ENCODE results near the gene LRRTM1. TPM values are rescaled to one million over a fixed set of nuclear protein-coding genes. Genes with fewer than 3 reads are reported as not detected.

The LRRTM1 gene, protein sequence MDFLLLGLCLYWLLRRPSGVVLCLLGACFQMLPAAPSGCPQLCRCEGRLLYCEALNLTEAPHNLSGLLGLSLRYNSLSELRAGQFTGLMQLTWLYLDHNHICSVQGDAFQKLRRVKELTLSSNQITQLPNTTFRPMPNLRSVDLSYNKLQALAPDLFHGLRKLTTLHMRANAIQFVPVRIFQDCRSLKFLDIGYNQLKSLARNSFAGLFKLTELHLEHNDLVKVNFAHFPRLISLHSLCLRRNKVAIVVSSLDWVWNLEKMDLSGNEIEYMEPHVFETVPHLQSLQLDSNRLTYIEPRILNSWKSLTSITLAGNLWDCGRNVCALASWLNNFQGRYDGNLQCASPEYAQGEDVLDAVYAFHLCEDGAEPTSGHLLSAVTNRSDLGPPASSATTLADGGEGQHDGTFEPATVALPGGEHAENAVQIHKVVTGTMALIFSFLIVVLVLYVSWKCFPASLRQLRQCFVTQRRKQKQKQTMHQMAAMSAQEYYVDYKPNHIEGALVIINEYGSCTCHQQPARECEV
- total RNA-seq (2014; rRNA removed; shearing (Covaris generic); ENCODE audit: low replicate concordance) = not detected in 2 replicates

DNA sequence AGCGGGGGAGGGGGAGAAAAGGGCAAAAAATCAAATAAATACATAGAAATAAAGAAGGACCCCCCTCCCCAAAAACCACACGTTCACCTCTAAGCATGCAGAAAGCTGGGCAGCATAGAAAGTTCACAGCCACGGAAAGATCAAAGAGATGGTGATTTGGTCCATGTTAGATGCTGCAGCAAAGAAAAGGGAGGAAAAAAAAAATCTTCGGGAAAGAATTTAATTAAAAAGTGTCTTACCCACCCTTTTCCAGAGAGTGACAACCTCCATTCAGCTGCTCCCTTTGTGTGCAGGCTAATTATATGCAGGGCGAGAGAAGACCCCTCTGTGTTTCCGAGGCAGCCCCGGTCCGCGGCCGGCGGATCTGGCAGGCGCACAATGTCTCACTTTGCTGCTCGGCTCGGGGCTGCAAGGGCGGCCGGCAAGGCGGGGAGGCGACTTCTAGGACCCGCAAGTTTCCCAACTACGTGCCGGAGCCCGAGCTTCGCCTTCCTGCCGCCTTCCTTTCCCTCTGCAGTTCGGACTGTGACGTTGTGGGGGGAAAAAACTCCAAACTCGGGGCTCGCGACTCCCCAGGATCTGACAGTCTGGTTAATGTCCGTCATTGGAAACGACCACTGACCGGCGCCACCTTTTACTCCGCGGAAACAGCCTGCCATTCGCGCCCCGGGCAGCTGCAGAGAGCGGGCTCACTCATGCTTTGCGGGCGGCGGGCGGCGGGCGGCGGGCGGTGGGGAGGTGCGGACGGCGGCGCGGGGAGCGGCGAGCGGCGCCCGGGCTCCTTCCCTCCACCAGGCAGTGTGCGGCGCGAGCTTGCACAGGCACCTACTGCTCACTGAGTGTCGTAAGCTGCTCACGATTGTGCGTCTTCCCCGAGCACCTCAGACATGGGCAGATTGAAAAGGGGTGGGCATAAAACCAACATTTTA is at the start of gene LRRTM1:
LRRTM1 (minus strand) TSS at position 844 of the 929 bp plus-strand sequence. CDS start 933 bp downstream, outside the sequence.
- DNase-seq = peak; percentile 16
- Histone ChIP-seq H3K4me3 (no peak within 1 kb of the TSS), H3K9me3 (no peaks in the 10 kb centered on the region), H3K36me3 (no peaks in the 10 kb centered on the region), H3K27me3 (peaks cover 30% of the 10 kb centered on the region)

DNA sequence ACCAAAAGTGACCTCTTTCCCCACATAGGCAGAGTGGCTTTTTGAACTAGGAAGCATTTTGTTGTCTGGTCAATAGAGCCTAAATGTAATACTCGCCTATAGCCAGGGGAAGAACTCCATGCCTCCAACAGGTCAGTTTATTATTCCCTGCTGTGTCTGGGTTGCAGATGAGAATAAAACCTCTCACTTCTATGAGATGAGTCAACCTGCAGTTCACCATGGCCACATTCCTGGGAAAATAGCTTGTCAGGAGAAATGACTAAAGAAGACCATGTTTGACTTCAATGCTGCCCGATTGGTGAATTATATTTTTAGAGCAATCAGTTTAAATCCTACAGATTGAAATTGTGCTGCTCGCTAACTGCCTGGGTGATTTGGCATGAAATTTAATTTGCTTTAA is 46.7 kb upstream of the LRRTM1 start:
- Histone ChIP-seq H3K27me3 (no peaks in the 10 kb centered on the region), H3K9me3 (no peaks in the 10 kb centered on the region), H3K4me3 (no peak overlapping the region), H3K36me3 (no peaks in the 10 kb centered on the region)
- DNase-seq = no peak

DNA sequence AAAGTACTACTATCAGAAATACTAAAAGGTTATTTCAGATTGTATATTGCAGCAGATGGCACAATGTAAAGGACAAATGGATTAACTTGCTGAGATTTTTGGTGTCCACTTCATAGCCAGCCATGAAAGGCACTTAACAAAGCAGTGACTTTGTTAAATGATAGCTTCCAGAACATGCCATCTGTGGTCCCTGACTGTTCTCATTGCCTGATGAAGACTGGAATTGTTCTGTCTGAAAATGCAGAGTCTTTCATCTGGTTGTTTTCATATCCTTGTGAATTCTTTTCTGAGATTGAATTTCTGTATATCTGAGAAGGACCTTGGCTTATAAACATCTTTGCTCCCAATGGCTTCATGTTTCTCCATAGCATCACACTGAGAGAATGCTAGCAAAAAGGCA is 44.4 kb upstream of the LRRTM1 start:
- H3K9me3 ChIP-seq = no peaks in the 10 kb centered on the region
- H3K4me3 ChIP-seq = no peak overlapping the region
- H3K27me3 ChIP-seq = no peaks in the 10 kb centered on the region

DNA sequence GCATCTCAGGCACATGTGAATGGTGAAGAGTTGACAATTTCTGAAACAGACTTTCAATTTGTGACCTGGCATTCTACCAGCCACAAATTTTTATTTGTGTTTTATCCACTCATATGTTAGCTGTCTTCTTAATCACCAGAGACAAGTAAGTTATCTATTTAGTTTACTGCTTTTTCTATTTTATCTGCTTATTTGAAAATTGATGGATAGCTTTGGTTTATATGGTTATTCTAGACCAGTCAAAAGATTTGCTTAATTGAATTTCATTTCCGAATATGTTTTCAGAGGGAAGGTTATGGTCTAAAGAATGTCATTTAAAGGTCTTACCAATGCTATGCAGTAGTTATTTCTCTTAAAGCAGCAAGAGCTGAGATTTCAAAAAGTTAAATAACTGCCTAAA is 43.5 kb upstream of the LRRTM1 start:
- Histone ChIP-seq H3K27me3 (no peaks in the 10 kb centered on the region), H3K9me3 (no peaks in the 10 kb centered on the region), H3K4me3 (no peak overlapping the region), H3K36me3 (no peaks in the 10 kb centered on the region)
- no peak for DNase-seq

More for the DNA sequence above, 44.4 kb upstream of the LRRTM1 start:
- no peaks in the 10 kb centered on the region for H3K36me3 ChIP-seq
- no peak for DNase-seq

DNA sequence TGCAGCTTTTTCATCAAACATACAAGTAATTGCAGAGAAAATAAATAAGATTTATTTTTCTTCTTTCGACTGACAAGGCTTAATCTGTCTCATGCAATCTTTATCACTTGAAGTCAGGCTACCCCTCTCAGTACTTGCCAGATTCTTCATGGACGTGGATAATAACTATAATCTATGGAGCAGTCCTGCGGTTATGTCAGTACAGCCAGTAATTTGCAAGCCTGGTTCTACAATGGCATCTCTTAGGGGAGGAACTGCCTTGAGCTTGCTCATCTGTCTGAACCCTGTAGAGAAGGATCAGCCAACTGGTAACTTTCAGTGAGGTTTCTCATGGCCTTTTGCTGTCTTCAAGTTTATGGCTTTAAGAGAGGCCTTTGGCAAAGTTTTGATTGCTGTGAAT is 35.5 kb upstream of the LRRTM1 start:
- Histone ChIP-seq H3K36me3 (no peaks in the 10 kb centered on the region), H3K4me3 (no peak overlapping the region), H3K9me3 (no peaks in the 10 kb centered on the region), H3K27me3 (no peaks in the 10 kb centered on the region)
- no peak for DNase-seq

DNA sequence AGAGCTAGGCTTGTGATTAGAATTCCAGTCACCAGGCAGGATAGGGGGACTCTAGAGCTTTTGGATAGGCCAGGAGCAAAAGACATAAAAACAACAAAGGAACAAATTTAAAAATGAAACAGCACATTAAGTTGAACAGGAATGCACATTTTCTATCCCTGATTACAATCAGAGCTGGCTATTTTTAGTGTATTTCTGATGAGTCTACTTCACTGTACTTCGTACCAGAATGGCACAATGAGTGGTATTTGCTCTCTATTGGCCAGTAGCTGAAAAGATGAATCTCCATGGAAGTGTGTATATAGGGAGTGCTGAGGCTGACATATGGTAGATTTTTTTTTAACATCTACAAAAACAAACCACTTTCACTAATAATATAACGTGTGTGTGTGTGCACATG is 34.2 kb upstream of the LRRTM1 start:
- no peaks in the 10 kb centered on the region for H3K27me3 ChIP-seq
- no peak overlapping the region for H3K4me3 ChIP-seq
- no peak for DNase-seq
- H3K36me3 ChIP-seq = no peaks in the 10 kb centered on the region
- H3K9me3 ChIP-seq = no peaks in the 10 kb centered on the region

DNA sequence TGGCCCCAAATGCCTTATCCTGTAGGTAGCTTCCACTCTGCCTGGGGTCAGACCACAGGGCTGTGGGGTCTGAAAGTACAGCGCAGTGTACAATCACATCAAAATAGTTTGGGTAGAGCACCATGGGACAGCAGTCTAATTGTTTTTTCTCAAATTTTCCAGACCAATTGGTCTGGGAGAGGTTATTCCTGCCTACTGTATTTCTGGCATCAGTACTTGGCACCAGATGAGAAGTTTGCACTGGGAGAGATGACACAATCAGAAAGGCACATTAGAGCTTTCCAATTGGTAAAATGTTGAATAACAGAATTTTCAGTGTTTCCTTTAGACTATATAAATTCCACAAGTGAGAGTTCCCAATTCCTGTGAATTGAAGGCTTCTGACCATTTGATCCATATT is 30.9 kb upstream of the LRRTM1 start:
- Histone ChIP-seq H3K9me3 (no peaks in the 10 kb centered on the region), H3K27me3 (no peaks in the 10 kb centered on the region), H3K36me3 (no peaks in the 10 kb centered on the region), H3K4me3 (no peak overlapping the region)
- DNase-seq = no peak

DNA sequence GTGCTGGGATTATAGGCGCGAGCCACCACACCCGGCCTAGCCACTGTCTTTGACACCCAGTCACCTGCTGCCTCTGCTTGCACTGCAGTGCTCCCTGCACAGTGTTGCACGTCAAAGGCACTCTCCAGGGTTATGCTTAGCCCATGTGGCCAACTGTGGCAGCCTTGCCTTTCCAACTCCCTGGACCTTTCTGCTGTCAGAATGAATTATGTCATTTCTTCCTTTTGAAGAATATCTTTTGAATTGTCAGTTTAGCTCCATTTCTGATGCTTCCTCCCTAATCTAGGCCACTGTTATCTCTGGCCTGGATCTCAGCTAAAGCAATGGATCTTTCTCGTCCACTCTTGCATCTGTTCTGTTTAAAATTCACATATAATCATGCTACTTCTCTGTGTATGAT is 29.3 kb upstream of the LRRTM1 start:
- no peaks in the 10 kb centered on the region for H3K9me3 ChIP-seq
- H3K36me3 ChIP-seq = no peaks in the 10 kb centered on the region
- H3K27me3 ChIP-seq = no peaks in the 10 kb centered on the region
- no peak overlapping the region for H3K4me3 ChIP-seq
- no peak for DNase-seq

DNA sequence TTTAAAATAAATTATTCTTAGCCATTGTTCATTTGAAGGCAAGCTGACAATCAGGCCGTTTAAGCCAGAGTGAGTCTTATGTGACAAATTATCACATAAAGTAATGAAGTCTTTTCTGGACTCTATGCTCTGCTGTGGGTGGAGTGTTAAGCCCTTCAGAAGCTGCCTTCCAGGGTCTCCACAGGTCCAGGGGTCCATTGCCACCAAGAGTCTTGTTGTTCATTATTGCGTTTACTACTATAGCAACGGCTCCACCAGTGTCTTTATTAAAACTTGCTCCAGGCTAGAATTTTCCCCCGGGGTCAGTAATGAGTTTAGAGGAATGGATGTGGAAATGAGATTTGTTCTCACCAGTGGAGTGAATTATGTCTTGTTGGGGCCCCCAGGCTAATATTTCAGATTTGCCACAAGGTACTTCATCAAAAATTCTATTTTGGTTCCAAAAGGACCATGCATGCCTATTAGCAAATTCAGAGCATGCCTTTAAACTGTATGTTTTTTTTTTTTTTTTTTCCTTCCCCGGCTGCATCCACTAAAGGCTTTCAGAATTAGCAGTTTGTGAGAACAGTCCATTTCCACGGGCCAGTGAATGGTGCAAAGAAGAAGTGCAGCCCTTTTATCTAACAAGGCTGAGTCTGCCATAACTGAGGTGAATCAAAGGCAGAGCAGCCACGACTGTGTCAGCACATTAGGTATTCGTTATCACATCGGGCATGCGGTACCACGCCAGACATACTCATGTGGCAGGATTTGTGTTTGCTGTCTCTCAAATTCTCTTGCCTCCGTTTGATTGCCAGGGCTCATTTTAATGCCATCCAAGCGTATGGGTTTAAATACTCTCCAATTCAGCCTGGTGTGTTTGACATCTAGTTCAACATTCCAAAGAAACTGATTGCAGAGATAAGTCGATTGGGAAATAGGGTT is 26.2 kb upstream of the LRRTM1 start:
- H3K9me3 ChIP-seq = no peaks in the 10 kb centered on the region
- H3K27me3 ChIP-seq = no peaks in the 10 kb centered on the region
- no peaks in the 10 kb centered on the region for H3K36me3 ChIP-seq
- H3K4me3 ChIP-seq = no peak overlapping the region
- no peak for DNase-seq

DNA sequence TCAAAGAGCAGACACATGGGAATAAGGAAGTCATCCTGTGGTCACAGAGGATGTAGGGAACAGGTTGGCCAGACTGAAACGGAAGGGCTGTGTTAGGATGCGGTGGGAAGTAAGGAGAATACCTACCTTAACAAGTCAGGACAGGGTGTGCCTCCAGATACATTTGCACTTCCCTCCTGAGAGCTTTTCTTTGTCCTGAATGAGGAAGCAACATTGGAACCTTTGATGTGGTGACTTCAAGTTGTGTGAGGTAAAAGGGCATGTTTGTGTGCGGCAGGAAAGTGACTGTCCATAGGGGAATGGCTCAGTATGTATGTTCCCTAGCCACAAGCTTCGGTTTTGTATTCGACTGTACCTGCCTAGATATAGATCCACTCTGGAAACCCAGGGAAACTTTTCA is 24.9 kb upstream of the LRRTM1 start:
- DNase-seq = no peak
- H3K36me3 ChIP-seq = no peaks in the 10 kb centered on the region
- no peak overlapping the region for H3K4me3 ChIP-seq
- no peaks in the 10 kb centered on the region for H3K9me3 ChIP-seq
- no peaks in the 10 kb centered on the region for H3K27me3 ChIP-seq

DNA sequence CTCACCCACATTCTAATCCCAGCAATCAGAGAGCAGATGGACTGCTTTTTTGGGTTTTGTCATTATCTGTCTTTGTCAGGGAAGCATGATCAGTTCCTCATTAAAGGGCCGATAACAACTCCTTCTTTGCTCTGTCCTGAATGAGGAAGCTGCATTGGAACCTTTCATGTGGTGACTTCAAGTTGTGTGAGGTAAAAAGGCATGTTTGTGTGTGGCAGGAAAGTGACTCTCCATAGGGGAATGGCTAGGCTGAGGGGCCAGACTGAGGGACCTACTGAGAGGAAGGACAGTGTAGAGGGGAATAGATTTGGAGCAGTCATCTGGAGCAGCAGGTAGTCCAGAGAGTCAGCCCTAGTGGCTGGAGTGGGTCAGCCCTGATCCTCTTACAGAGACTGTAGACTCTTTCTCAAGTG is 23.6 kb upstream of the LRRTM1 start:
- H3K4me3 ChIP-seq = no peak overlapping the region
- no peaks in the 10 kb centered on the region for H3K36me3 ChIP-seq
- no peaks in the 10 kb centered on the region for H3K9me3 ChIP-seq
- no peak for DNase-seq
- peaks cover 9% of the 10 kb centered on the region for H3K27me3 ChIP-seq

DNA sequence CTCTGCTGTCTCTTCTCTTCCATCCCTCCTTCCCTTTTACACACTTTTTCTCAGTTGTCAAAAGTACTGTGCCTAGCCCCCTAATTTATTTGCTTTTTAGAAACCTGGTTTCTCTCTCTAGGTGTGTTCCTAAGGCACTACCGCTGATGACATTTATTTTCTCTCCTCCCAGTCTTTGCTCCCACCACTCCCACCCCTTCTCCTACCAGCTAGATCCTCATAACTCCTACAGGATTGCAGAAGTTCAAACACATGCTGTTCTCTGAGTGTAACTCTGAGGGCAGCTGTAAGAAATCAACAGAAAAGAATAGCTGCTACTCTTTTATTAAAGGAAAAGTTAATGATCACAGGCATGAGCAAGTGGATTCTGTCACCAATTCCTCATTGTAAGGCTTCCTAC is 22.3 kb upstream of the LRRTM1 start:
- no peaks in the 10 kb centered on the region for H3K36me3 ChIP-seq
- H3K4me3 ChIP-seq = no peak overlapping the region
- DNase-seq = no peak
- H3K27me3 ChIP-seq = peaks cover 19% of the 10 kb centered on the region
- no peaks in the 10 kb centered on the region for H3K9me3 ChIP-seq

DNA sequence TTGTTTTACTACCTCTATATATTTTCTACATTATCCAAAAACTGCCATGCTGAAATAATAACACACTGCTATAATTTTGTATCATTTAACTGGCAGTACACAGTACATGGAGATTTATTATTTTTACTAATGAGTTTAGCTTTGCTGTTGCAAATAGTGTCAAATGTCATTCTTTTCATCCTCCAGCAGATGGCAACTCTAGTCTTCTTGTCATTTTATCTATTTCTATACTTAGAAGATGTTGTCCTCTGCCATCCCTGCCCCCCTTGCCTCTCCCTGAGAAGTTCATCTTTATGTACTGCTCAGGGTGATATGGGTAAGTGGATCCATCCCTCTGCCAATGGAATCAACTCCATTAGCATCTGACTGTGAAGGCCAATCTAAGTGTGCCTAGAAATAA is 21.7 kb upstream of the LRRTM1 start:
- no peaks in the 10 kb centered on the region for H3K9me3 ChIP-seq
- peaks cover 21% of the 10 kb centered on the region for H3K27me3 ChIP-seq
- peak; percentile 4 for DNase-seq
- H3K4me3 ChIP-seq = no peak overlapping the region
- H3K36me3 ChIP-seq = no peaks in the 10 kb centered on the region

DNA sequence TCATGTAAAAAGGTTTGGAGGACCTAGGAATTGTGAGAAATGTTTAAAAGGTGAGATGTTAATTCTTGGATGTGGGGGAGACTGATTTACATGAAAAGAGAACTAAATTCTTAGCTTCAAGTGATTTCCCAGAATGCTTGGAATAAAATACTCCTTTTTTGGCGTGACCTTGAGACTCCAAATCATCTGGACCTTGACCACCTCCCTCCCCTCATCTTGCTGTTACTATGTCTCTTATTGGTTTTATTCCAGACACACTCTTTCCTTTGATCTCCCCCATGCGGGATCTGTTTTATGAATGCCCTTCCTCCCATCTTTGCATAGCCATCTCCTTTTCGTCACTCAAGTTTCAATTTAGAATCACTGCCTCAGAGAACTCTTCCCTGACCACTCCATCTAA is 20.0 kb upstream of the LRRTM1 start:
- no peak for DNase-seq
- no peak overlapping the region for H3K4me3 ChIP-seq
- peaks cover 21% of the 10 kb centered on the region for H3K27me3 ChIP-seq
- H3K9me3 ChIP-seq = no peaks in the 10 kb centered on the region
- no peaks in the 10 kb centered on the region for H3K36me3 ChIP-seq

DNA sequence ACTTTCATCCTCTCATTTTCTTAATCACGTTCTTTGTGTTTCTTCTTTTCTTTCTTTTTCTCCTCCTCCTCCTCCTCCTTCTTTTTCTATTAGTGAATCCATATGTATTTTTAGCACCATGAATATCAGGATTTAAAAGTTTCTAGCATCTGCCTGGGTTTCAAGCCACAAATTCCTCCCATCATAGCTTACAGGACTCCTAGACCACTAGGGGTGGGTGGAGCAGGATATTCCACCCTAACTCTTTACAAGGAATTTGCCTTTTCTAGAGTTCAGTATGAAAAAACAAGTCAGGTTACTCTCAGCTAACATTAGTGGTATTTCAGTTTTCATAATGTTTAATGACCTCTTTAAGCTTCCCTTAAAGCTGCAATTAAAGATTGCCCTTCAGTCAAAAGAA is 19.1 kb upstream of the LRRTM1 start:
- DNase-seq = no peak
- Histone ChIP-seq H3K36me3 (no peaks in the 10 kb centered on the region), H3K9me3 (no peaks in the 10 kb centered on the region), H3K4me3 (no peak overlapping the region), H3K27me3 (peaks cover 21% of the 10 kb centered on the region)

DNA sequence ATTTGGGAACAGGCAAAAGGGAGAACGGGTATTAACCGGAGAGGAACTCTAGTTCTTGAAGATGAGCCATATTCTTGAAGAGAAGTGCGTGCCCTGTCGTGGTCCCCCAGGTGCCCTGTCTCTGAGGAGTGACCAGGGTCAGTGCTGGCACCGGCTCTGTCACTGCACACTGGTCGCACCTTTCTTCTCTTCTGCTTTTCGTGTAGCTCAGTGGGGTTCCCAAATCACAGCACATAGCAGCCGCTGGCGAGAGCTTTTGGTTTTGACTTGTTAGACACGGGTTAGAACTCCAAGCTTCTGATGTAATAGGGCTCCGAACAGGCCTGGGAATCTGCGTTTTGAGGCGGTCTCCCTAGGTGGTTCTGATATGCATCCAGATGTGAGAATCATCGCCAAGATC is 18.4 kb upstream of the LRRTM1 start:
- Histone ChIP-seq H3K27me3 (peaks cover 21% of the 10 kb centered on the region), H3K9me3 (no peaks in the 10 kb centered on the region), H3K4me3 (no peak overlapping the region), H3K36me3 (no peaks in the 10 kb centered on the region)
- no peak for DNase-seq
